ENCODE results near the gene ACTRT2. TPM values are rescaled to one million over a fixed set of nuclear protein-coding genes. Genes with fewer than 3 reads are reported as not detected.

The ACTRT2 gene
- total RNA-seq (2021) (not detected in 2 replicates), Bru-seq, nascent RNA (not detected), BruChase-seq, experiment 1, labeled RNA remaining after a 2-hour chase (not detected), BruChase-seq, experiment 2, labeled RNA remaining after a 6-hour chase (not detected)
- long read RNA-seq, result 0 reads

DNA sequence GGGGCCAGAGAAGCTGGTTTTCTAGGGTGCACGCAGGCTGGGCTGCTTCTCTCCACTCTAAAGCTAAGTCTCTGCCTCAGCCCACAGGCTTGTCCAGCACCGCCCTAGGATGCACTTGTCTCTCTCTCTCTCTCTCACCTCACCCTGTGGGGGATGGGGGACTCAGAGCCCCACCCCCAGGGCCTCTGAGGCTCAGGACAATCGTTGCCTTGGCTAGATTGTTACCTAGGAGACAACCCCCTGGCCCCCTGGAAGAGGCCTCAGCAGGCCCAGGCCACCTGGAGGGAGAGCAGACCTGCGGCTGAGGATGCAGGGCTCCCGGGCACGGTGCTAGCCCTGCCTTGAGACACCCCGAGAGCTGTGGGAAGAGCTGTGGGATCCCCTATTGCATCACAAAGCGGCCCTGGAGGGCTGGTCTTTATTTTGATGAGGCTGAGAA is at the start of gene ACTRT2:
TSS of gene ACTRT2 (plus strand) at position 235 of the 439 bp plus-strand sequence. CDS start 220 bp downstream, outside the sequence.
- no peaks in the 10 kb centered on the region for H3K36me3 ChIP-seq (ENCODE audit: insufficient read depth, low read length, poor library complexity, severe bottlenecking)
- peaks cover 4% of the 10 kb centered on the region for H3K27me3 ChIP-seq (replicated peaks; ENCODE audit: insufficient read depth, low read depth, low read length, poor library complexity)
- intact Hi-C loops (cut with micrococcal nuclease; ENCODE audit: unreplicated experiment), result no loop called here
- TF ChIP-seq, protein P1, sequence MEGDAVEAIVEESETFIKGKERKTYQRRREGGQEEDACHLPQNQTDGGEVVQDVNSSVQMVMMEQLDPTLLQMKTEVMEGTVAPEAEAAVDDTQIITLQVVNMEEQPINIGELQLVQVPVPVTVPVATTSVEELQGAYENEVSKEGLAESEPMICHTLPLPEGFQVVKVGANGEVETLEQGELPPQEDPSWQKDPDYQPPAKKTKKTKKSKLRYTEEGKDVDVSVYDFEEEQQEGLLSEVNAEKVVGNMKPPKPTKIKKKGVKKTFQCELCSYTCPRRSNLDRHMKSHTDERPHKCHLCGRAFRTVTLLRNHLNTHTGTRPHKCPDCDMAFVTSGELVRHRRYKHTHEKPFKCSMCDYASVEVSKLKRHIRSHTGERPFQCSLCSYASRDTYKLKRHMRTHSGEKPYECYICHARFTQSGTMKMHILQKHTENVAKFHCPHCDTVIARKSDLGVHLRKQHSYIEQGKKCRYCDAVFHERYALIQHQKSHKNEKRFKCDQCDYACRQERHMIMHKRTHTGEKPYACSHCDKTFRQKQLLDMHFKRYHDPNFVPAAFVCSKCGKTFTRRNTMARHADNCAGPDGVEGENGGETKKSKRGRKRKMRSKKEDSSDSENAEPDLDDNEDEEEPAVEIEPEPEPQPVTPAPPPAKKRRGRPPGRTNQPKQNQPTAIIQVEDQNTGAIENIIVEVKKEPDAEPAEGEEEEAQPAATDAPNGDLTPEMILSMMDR (conservative IDR thresholded peaks at IDR 0.05; ENCODE audit: low read depth, low read length), result no peak
- no peak for TF ChIP-seq EZH2 (IDR thresholded peaks at IDR 0.05; ENCODE audit: borderline replicate concordance, low read depth, low read length, poor library complexity, severe bottlenecking)
- H3K4me1 ChIP-seq (ENCODE audit: insufficient read depth, low read length, poor library complexity, severe bottlenecking), result no peaks in the 10 kb centered on the region
- ChIA-PET POLR2A (ENCODE audit: low non-redundant PET) (no interaction called here), CTCF (no interaction called here)
- no peak within 1 kb of the TSS for H3K4me3 ChIP-seq (ENCODE audit: low read depth, low read length, poor library complexity, severe bottlenecking)
- DNase-seq (ENCODE audit: low spot score), result no peak
- no peak within 1 kb of the TSS for H3K27ac ChIP-seq (ENCODE audit: low read depth, low read length, poor library complexity, severe bottlenecking)
- no peaks in the 10 kb centered on the region for H3K9me3 ChIP-seq (ENCODE audit: low read depth, low read length, poor library complexity, severe bottlenecking)
- no TSS peak for BruUV-seq (replicated peaks)

GRCh38 chr1:2971609-2972008 is 49.7 kb upstream of the ACTRT2 start:
- Histone ChIP-seq H3K4me3 (ENCODE audit: low read depth, low read length, poor library complexity, severe bottlenecking) (no peak overlapping the region), H3K27me3 (replicated peaks; ENCODE audit: insufficient read depth, low read depth, low read length, poor library complexity) (no peaks in the 10 kb centered on the region), H3K36me3 (ENCODE audit: insufficient read depth, low read length, poor library complexity, severe bottlenecking) (no peaks in the 10 kb centered on the region), H3K27ac (ENCODE audit: low read depth, low read length, poor library complexity, severe bottlenecking) (no peak overlapping the region), H3K9me3 (ENCODE audit: low read depth, low read length, poor library complexity, severe bottlenecking) (no peaks in the 10 kb centered on the region), H3K4me1 (ENCODE audit: insufficient read depth, low read length, poor library complexity, severe bottlenecking) (no peaks in the 10 kb centered on the region)
- POLR2A ChIA-PET (ENCODE audit: low non-redundant PET), result no interaction called here
- no peak for DNase-seq (ENCODE audit: low spot score)
- CTCF ChIA-PET, result no interaction called here
- TF ChIP-seq, protein P1 (conservative IDR thresholded peaks at IDR 0.05; ENCODE audit: low read depth, low read length), result no peak
- TF ChIP-seq EZH2 (IDR thresholded peaks at IDR 0.05; ENCODE audit: borderline replicate concordance, low read depth, low read length, poor library complexity, severe bottlenecking), result no peak
- intact Hi-C loops (cut with micrococcal nuclease; ENCODE audit: unreplicated experiment), result no loop called here
- no TSS peak for BruUV-seq (replicated peaks)

GRCh38 chr1:2972011-2972878 is 49.0 kb upstream of the ACTRT2 start:
- intact Hi-C loops (cut with micrococcal nuclease; ENCODE audit: unreplicated experiment), result no loop called here
- BruUV-seq (replicated peaks), result no TSS peak
- H3K27ac ChIP-seq (ENCODE audit: low read depth, low read length, poor library complexity, severe bottlenecking), result no peak overlapping the region
- H3K4me1 ChIP-seq (ENCODE audit: insufficient read depth, low read length, poor library complexity, severe bottlenecking), result no peaks in the 10 kb centered on the region
- TF ChIP-seq, protein P1 (conservative IDR thresholded peaks at IDR 0.05; ENCODE audit: low read depth, low read length), result no peak
- TF ChIP-seq EZH2 (IDR thresholded peaks at IDR 0.05; ENCODE audit: borderline replicate concordance, low read depth, low read length, poor library complexity, severe bottlenecking), result no peak
- H3K9me3 ChIP-seq (ENCODE audit: low read depth, low read length, poor library complexity, severe bottlenecking), result no peaks in the 10 kb centered on the region
- DNase-seq (ENCODE audit: low spot score), result no peak
- H3K4me3 ChIP-seq (ENCODE audit: low read depth, low read length, poor library complexity, severe bottlenecking), result no peak overlapping the region
- POLR2A ChIA-PET (ENCODE audit: low non-redundant PET), result no interaction called here
- CTCF ChIA-PET, result no interaction called here
- no peaks in the 10 kb centered on the region for H3K27me3 ChIP-seq (replicated peaks; ENCODE audit: insufficient read depth, low read depth, low read length, poor library complexity)
- no peaks in the 10 kb centered on the region for H3K36me3 ChIP-seq (ENCODE audit: insufficient read depth, low read length, poor library complexity, severe bottlenecking)
